Tibial nerve (tissue), 4 donors: Measurements from ENCODE around the gene UNKL. TPM values are rescaled to one million over a fixed set of nuclear protein-coding genes. Genes with fewer than 3 reads are reported as not detected.

Experiments used
- DNase-seq, 2 donors: peaks; one replicate each; pipeline ENCODE4 v3.0.0-alpha.2; 2019; ENCODE audit warnings: low spot score in 2 of 2
- H3K27ac ChIP-seq, 4 donors: fragments of 200-600 bp; sonication (generic) in 3 of 4; one replicate each; pipeline ENCODE4 v1.5.1; 2017 to 2019; ENCODE audit warnings: mild to moderate bottlenecking in 1 of 4
- H3K27me3 ChIP-seq, 2 donors: fragments of 200-600 bp; sonication (generic) in 1 of 2; one replicate each; pipeline versions ENCODE4 v1.5.1 to v1.6.0; 2017 to 2019
- H3K36me3 ChIP-seq, 3 donors: fragments of 200-600 bp; sonication (generic); one replicate each; pipeline ENCODE4 v1.5.1; 2018 to 2019
- H3K4me1 ChIP-seq, 4 donors: fragments of 200-600 bp; sonication (generic) in 3 of 4; one replicate each; pipeline ENCODE4 v1.5.1; 2017 to 2019
- H3K4me3 ChIP-seq, 4 donors: fragments of 200-600 bp; sonication (generic) in 3 of 4; one replicate each; pipeline ENCODE4 v1.5.1; 2017 to 2019; ENCODE audit warnings: mild to moderate bottlenecking in 1 of 4, moderate library complexity in 1 of 4
- H3K9me3 ChIP-seq, 4 donors: fragments of 200-600 bp; sonication (generic) in 3 of 4; one replicate each; pipeline ENCODE4 v1.5.1; 2017 to 2019
- EP300 ChIP-seq, 2 donors: sonication (generic); formaldehyde crosslinking; IDR thresholded peaks; one replicate each; pipeline ENCODE4 v1.6.1; 2017; ENCODE audit warnings: antibody characterized with exemption in 2 of 2, mild to moderate bottlenecking in 1 of 2
- POLR2A ChIP-seq, 2 donors: fragments of 450-650 bp; IDR thresholded peaks; one replicate each; pipeline ENCODE4 v1.6.1; 2017; ENCODE audit warnings: antibody characterized with exemption in 2 of 2, mild to moderate bottlenecking in 2 of 2, moderate library complexity in 2 of 2
- WGBS, 2 donors: methylation state at CpG; one replicate each; pipeline ENCODE4 v1.1.5; 2018; 5-methylcytosine and 5-hydroxymethylcytosine counted together
- total RNA-seq, 4 donors: library from RNA; depleted of rRNA; stranded (reverse); fragments of >200 nt; gene quantifications; one replicate each; pipeline ENCODE4 v1.1.0, GENCODE V29; 2016
- TF ChIP-seq, protein P1 (sequence below), 5 experiments: fragments of 200-600 bp in 3 of 5; fragments of 450-650 bp in 2 of 5; sonication (generic) in 3 of 5; IDR thresholded peaks; one replicate each; pipeline ENCODE4 v1.5.1; 2016 to 2019; ENCODE audit warnings: antibody characterized with exemption in 5 of 5, mild to moderate bottlenecking in 3 of 5, moderate library complexity in 2 of 5

Gene UNKL
- total RNA-seq, 4 donors from 2014 or later = 34.3 to 70.5 (median 45.0) TPM

GRCh38 chr16:1375741-1376410, 38.6 kb downstream of the UNKL start:
- Histone ChIP-seq H3K36me3 (peaks cover 0 to 64% (median 0%) of the 10 kb centered on the region in 3 donors), H3K27ac (no peak overlapping the region), H3K4me1 (peaks cover 0 to 28% (median 10%) of the 10 kb centered on the region in 4 donors), H3K4me3 (no peak overlapping the region), H3K27me3 (no peaks in the 10 kb centered on the region), H3K9me3 (no peaks in the 10 kb centered on the region)
- no peak for DNase-seq
- 87 to 92% methylated on average over 14 to 16 of the region's 19 CpGs for WGBS, 2 donors
- TF ChIP-seq, protein P1, sequence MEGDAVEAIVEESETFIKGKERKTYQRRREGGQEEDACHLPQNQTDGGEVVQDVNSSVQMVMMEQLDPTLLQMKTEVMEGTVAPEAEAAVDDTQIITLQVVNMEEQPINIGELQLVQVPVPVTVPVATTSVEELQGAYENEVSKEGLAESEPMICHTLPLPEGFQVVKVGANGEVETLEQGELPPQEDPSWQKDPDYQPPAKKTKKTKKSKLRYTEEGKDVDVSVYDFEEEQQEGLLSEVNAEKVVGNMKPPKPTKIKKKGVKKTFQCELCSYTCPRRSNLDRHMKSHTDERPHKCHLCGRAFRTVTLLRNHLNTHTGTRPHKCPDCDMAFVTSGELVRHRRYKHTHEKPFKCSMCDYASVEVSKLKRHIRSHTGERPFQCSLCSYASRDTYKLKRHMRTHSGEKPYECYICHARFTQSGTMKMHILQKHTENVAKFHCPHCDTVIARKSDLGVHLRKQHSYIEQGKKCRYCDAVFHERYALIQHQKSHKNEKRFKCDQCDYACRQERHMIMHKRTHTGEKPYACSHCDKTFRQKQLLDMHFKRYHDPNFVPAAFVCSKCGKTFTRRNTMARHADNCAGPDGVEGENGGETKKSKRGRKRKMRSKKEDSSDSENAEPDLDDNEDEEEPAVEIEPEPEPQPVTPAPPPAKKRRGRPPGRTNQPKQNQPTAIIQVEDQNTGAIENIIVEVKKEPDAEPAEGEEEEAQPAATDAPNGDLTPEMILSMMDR (IDR thresholded peaks at IDR 0.05) = no peak
- TF ChIP-seq POLR2A (IDR thresholded peaks at IDR 0.05) (no peak), EP300 (IDR thresholded peaks at IDR 0.05) (no peak)

- Histone ChIP-seq H3K27me3 (no peaks in the 10 kb centered on the region), H3K4me1 (peaks cover 0 to 28% (median 10%) of the 10 kb centered on the region in 4 donors), H3K4me3 (no peak overlapping the region), H3K27ac (no peak overlapping the region), H3K9me3 (no peaks in the 10 kb centered on the region), H3K36me3 (peaks cover 0 to 67% (median 0%) of the 10 kb centered on the region in 3 donors)
- WGBS, 2 donors = 93 to 97% methylated on average over 10 to 15 of the region's 24 CpGs
- DNase-seq = no peak
- TF ChIP-seq EP300 (IDR thresholded peaks at IDR 0.05) (no peak), POLR2A (IDR thresholded peaks at IDR 0.05) (no peak)
- TF ChIP-seq, protein P1 (IDR thresholded peaks at IDR 0.05) = no peak
Measured at GRCh38 chr16:1375298-1375640, 39.2 kb downstream of the UNKL start.

- Histone ChIP-seq H3K27ac (no peak overlapping the region), H3K9me3 (no peaks in the 10 kb centered on the region), H3K4me3 (no peak overlapping the region), H3K36me3 (peaks cover 0 to 73% (median 0%) of the 10 kb centered on the region in 3 donors), H3K4me1 (peaks cover 0 to 23% (median 10%) of the 10 kb centered on the region in 4 donors), H3K27me3 (no peaks in the 10 kb centered on the region)
- DNase-seq = no peak
- WGBS, 2 donors = 91 to 92% methylated on average over 21 to 28 of the region's 46 CpGs
- TF ChIP-seq POLR2A (IDR thresholded peaks at IDR 0.05) (no peak), EP300 (IDR thresholded peaks at IDR 0.05) (no peak)
- TF ChIP-seq, protein P1 (IDR thresholded peaks at IDR 0.05) = no peak
Measured at GRCh38 chr16:1374418-1375297, 39.8 kb downstream of the UNKL start.

DNA sequence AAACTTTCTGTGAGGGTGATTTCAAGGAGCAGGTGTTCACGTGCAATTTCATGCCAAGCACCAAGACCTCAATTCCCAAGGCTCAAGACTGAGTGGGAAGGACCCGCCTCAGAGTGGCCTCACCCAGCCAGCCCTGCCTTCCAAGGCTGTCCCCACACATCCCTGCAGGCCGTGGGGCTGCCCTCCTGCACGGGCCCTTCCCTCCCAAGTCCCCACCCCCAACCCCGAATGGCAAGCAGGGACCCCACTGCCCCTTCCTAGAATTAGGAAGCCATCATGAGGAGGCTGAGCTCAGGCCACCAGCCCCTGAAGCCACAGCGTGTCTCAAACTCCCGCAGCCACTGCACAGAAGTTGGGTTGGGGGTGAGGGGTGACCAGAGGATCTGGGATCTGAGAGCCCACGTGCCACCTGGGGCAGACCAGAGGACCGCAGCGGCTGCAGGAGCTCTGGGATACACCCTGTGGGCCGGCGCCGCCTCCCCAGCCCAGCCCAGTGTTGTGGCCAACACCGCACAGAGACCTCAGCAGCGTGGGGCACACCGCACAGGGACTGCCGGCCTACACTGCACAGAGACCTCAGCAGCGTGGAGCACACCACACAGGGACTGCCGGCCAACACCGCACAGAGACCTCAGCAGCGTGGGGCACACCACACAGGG, 42.1 kb downstream of the UNKL start:
- Histone ChIP-seq H3K4me1 (peaks cover 0 to 2% (median 0%) of the 10 kb centered on the region in 4 donors), H3K27ac (no peak overlapping the region), H3K27me3 (no peaks in the 10 kb centered on the region), H3K9me3 (no peaks in the 10 kb centered on the region), H3K36me3 (peaks cover 0 to 78% (median 0%) of the 10 kb centered on the region in 3 donors), H3K4me3 (no peak overlapping the region)
- WGBS, 2 donors = 83 to 85% methylated on average over 5 to 12 of the region's 21 CpGs
- TF ChIP-seq EP300 (IDR thresholded peaks at IDR 0.05) (no peak), POLR2A (IDR thresholded peaks at IDR 0.05) (no peak)
- TF ChIP-seq, protein P1 (IDR thresholded peaks at IDR 0.05) = no peak
- no peak for DNase-seq
